H1 (cell line): ENCODE results near the gene ERLEC1. TPM values are rescaled to one million over a fixed set of nuclear protein-coding genes. Genes with fewer than 3 reads are reported as not detected.

ENCODE experiments used
- PHF8 ChIP-seq: fragments of 200-600 bp; sonication (generic); conservative IDR thresholded peaks from 2 replicates; pipeline ENCODE4 v1.7.1; 2012; ENCODE audit warnings: low read depth, mild to moderate bottlenecking, inconsistent platforms, low read length, moderate library complexity
- polyA plus RNA-seq, 7 experiments: library from polyadenylated mRNA; depleted of rRNA in 3 of 7; stranded (reverse) in 5 of 7; unstranded in 2 of 7; fragments of >200 nt in 5 of 7; fragments of 200-250 nt in 2 of 7; gene quantifications; 1 replicate in 5 of 7; 2 replicates in 1 of 7; 4 replicates in 1 of 7; pipeline versions ENCODE4 v1.2.1 to v1.2.3, GENCODE V29; 2011 to 2013; ENCODE audit warnings: missing spikeins in 2 of 7, mixed read lengths in 2 of 7
- total RNA-seq: library from RNA; stranded (reverse); fragmentation: NEBNext Ultra II Directional; extraction: Animal tissue kit (Norgen Biotek cat#: 25700); gene quantifications from 2 replicates; pipeline ENCODE4 v1.2.1, GENCODE V29; 2021

ERLEC1 gene
- total and polyA plus RNA-seq, 2 of the 8 experiments (the other 6 are each of a cell fraction or from before 2014, with no cell fraction given) = 12.9 to 26.7 TPM

- no peak for TF ChIP-seq PHF8
- TF ChIP-seq, all 59 proteins: peak for 0
Observed at GRCh38 chr2:53819634-53820033, 32.8 kb downstream of the ERLEC1 start (continued).
